Neural progenitor cell (in vitro differentiated cells): ENCODE data around the gene MAGOHB.
"Not testable (repeated sequence)": the region's sequence is repeated elsewhere in the genome, so short reads cannot be mapped to it uniquely, and the experiment has no call there.

ENCODE experiments used
- CTCF ChIP-seq: fragments of 200-600 bp; sonication (generic); IDR thresholded peaks from 2 replicates; pipeline ENCODE4 v1.5.1; 2017; ENCODE audit warnings: antibody characterized with exemption, mild to moderate bottlenecking
- EZH2 ChIP-seq: fragments of 200-600 bp; sonication (generic); IDR thresholded peaks from 2 replicates; pipeline ENCODE4 v1.6.1; 2017; ENCODE audit warnings: antibody characterized with exemption, mild to moderate bottlenecking, moderate library complexity
- EZH2phosphoT487 ChIP-seq: fragments of 200-600 bp; sonication (generic); IDR thresholded peaks from 2 replicates; pipeline ENCODE4 v1.6.1; 2017; ENCODE audit warnings: antibody characterized with exemption

GRCh38 chr12:10646576-10646975, 33.2 kb upstream of the MAGOHB start:
- not testable (repeated sequence) for TF ChIP-seq CTCF, EZH2phosphoT487, EZH2
